ENCODE results near the gene CCNB2. TPM values are rescaled to one million over a fixed set of nuclear protein-coding genes. Genes with fewer than 3 reads are reported as not detected.
"Not testable (repeated sequence)": the region's sequence is repeated elsewhere in the genome, so short reads cannot be mapped to it uniquely, and the experiment has no call there.

The CCNB2 gene
- polyA plus RNA-seq (ENCODE audit: insufficient read depth in 1 of 5, insufficient read length in 5 of 5, low replicate concordance in 1 of 5): 10 to 100 TPM; 25.1 to 70.2 (median 40.9) TPM
- long read RNA-seq, donor 1, transcript CCNB2-201 (9 exons, 1,556 nt): major isoform, 18 of 24 reads
- long read RNA-seq, donor 1, partial matches to known transcripts: 5 of 24 reads
- long read RNA-seq, donor 1, other reads (novel, unspliced or antisense): 0 of 24 reads
- long read RNA-seq, donor 2, transcript CCNB2-201 (9 exons, 1,556 nt): major isoform, 15 of 16 reads
- long read RNA-seq, donor 2, partial matches to known transcripts: 0 of 16 reads
- long read RNA-seq, donor 2, other reads (novel, unspliced or antisense): 0 of 16 reads
- long read RNA-seq, donor 3, transcript CCNB2-201 (9 exons, 1,556 nt): major isoform, 15 of 16 reads
- long read RNA-seq, donor 3, partial matches to known transcripts: 0 of 16 reads
- long read RNA-seq, donor 3, other reads (novel, unspliced or antisense): 0 of 16 reads
- long read RNA-seq, donor 4, transcript CCNB2-201 (9 exons, 1,556 nt): major isoform, 6 of 6 reads
- long read RNA-seq, donor 4, partial matches to known transcripts: 0 of 6 reads
- long read RNA-seq, donor 4, other reads (novel, unspliced or antisense): 0 of 6 reads
- long read RNA-seq, donor 5, transcript CCNB2-201 (9 exons, 1,556 nt): major isoform, 26 of 43 reads
- long read RNA-seq, donor 5, partial matches to known transcripts: 16 of 43 reads
- long read RNA-seq, donor 5, other reads (novel, unspliced or antisense): 0 of 43 reads
- long read RNA-seq, donor 6, transcript CCNB2-201 (9 exons, 1,556 nt): major isoform, 15 of 15 reads
- long read RNA-seq, donor 6, partial matches to known transcripts: 0 of 15 reads
- long read RNA-seq, donor 6, other reads (novel, unspliced or antisense): 0 of 15 reads
- long read RNA-seq, donor 7, transcript CCNB2-201 (9 exons, 1,556 nt): major isoform, 8 of 8 reads
- long read RNA-seq, donor 7, partial matches to known transcripts: 0 of 8 reads
- long read RNA-seq, donor 7, other reads (novel, unspliced or antisense): 0 of 8 reads
- long read RNA-seq, donor 8, transcript CCNB2-201 (9 exons, 1,556 nt): major isoform, 8 of 8 reads
- long read RNA-seq, donor 8, partial matches to known transcripts: 0 of 8 reads
- long read RNA-seq, donor 8, other reads (novel, unspliced or antisense): 0 of 8 reads

GRCh38 chr15:59104912-59105732 is at the start of gene CCNB2:
Gene CCNB2 (plus strand): TSS chr15:59105146. CDS start chr15:59105269, 123 bp downstream.
- peak; percentile 87 to 91 for DNase-seq

GRCh38 chr15:59059076-59059597 is 45.8 kb upstream of the CCNB2 start:
- no peak for DNase-seq

GRCh38 chr15:59060348-59060747 is 44.6 kb upstream of the CCNB2 start:
- no peak for DNase-seq

GRCh38 chr15:59063042-59063441 is 41.9 kb upstream of the CCNB2 start:
- DNase-seq: no peak

GRCh38 chr15:59069430-59069829 is 35.5 kb upstream of the CCNB2 start:
- DNase-seq: no peak

GRCh38 chr15:59074607-59075006 is 30.3 kb upstream of the CCNB2 start:
- DNase-seq: no peak

- DNase-seq: no peak
Observed at GRCh38 chr15:59087731-59088130, 17.2 kb upstream of the CCNB2 start.

- no peak for DNase-seq
Observed at GRCh38 chr15:59094077-59094476, 10.9 kb upstream of the CCNB2 start.

- no peak for DNase-seq
Observed at GRCh38 chr15:59096429-59096828, 8.5 kb upstream of the CCNB2 start.

GRCh38 chr15:59099162-59099685 is 5.7 kb upstream of the CCNB2 start:
- no peak for DNase-seq

GRCh38 chr15:59104602-59104911 is 389 bp upstream of the CCNB2 start:
- no peak for DNase-seq

- DNase-seq: no peak
Observed at GRCh38 chr15:59105854-59106253, 908 bp downstream of the CCNB2 start.

GRCh38 chr15:59111251-59111650 is 6.3 kb downstream of the CCNB2 start:
- DNase-seq: no peak

- no peak for DNase-seq
Observed at GRCh38 chr15:59115047-59115446, 10.1 kb downstream of the CCNB2 start.

GRCh38 chr15:59116141-59116540 is 11.2 kb downstream of the CCNB2 start:
- no peak for DNase-seq

GRCh38 chr15:59116771-59117170 is 11.8 kb downstream of the CCNB2 start:
- no peak for DNase-seq

GRCh38 chr15:59119625-59120024 is 14.7 kb downstream of the CCNB2 start:
- no peak for DNase-seq

- no peak for DNase-seq
Observed at GRCh38 chr15:59120937-59121336, 16.0 kb downstream of the CCNB2 start.

- DNase-seq: no peak
Observed at GRCh38 chr15:59124261-59124660, 19.3 kb downstream of the CCNB2 start.

- DNase-seq: not testable (repeated sequence)
Observed at GRCh38 chr15:59125683-59126082, 20.7 kb downstream of the CCNB2 start.

- not testable (repeated sequence) for DNase-seq
Observed at GRCh38 chr15:59127255-59127654, 22.3 kb downstream of the CCNB2 start.
